ENCODE measurements around the gene PDE6G.

- TF ChIP-seq CTCF (IDR thresholded peaks at IDR 0.05) (no peak), POLR2A (IDR thresholded peaks at IDR 0.05) (no peak)
Observed at GRCh38 chr17:81690549-81690948, 34.2 kb upstream of the PDE6G start.
